ENCODE data around the gene CLIC1. TPM values are rescaled to one million over a fixed set of nuclear protein-coding genes. Genes with fewer than 3 reads are reported as not detected.

The CLIC1 gene
- total RNA-seq, 1 donor from 2014 or later = 310 TPM

- no peak overlapping the region for H3K27ac ChIP-seq
- intact Hi-C loops (cut with DNase I) = no loop called here
- no peak for TF ChIP-seq CTCF (IDR thresholded peaks at IDR 0.05)
Measured at GRCh38 chr6:31691078-31691463, 45.3 kb downstream of the CLIC1 start.

GRCh38 chr6:31690231-31691077 lies 45.9 kb downstream of the CLIC1 start:
- H3K4me1 ChIP-seq = no peaks in the 10 kb centered on the region
- no peaks in the 10 kb centered on the region for H3K9me3 ChIP-seq
- H3K36me3 ChIP-seq = peaks cover 100% of the 10 kb centered on the region
- H3K27ac ChIP-seq = peak overlapping the region; percentile 33
- intact Hi-C loops (cut with DNase I) = no loop called here
- no peaks in the 10 kb centered on the region for H3K27me3 ChIP-seq (ENCODE audit: low read depth)
- ATAC-seq = no peak
- no peak for DNase-seq
- TF ChIP-seq CTCF (IDR thresholded peaks at IDR 0.05) = no peak
- H3K4me3 ChIP-seq = no peak overlapping the region

More at GRCh38 chr6:31691078-31691463, 45.3 kb downstream of the CLIC1 start:
- ATAC-seq (no peak), DNase-seq (no peak)
- H3K27me3 ChIP-seq (ENCODE audit: low read depth) = no peaks in the 10 kb centered on the region
- H3K4me1 ChIP-seq = no peaks in the 10 kb centered on the region
- no peak overlapping the region for H3K4me3 ChIP-seq
- no peaks in the 10 kb centered on the region for H3K9me3 ChIP-seq
- peaks cover 100% of the 10 kb centered on the region for H3K36me3 ChIP-seq

- no peak overlapping the region for H3K4me3 ChIP-seq
- peak; percentile 19 for TF ChIP-seq CTCF (IDR thresholded peaks at IDR 0.05)
- H3K27ac ChIP-seq = peak overlapping the region; percentile 33
- H3K36me3 ChIP-seq = peaks cover 97% of the 10 kb centered on the region
- H3K27me3 ChIP-seq (ENCODE audit: low read depth) = no peaks in the 10 kb centered on the region
- DNase-seq = no peak
- intact Hi-C loops (cut with DNase I) = no loop called here
- ATAC-seq = no peak
- H3K4me1 ChIP-seq = no peaks in the 10 kb centered on the region
- no peaks in the 10 kb centered on the region for H3K9me3 ChIP-seq
Measured at GRCh38 chr6:31689249-31690110, 46.9 kb downstream of the CLIC1 start.

DNA sequence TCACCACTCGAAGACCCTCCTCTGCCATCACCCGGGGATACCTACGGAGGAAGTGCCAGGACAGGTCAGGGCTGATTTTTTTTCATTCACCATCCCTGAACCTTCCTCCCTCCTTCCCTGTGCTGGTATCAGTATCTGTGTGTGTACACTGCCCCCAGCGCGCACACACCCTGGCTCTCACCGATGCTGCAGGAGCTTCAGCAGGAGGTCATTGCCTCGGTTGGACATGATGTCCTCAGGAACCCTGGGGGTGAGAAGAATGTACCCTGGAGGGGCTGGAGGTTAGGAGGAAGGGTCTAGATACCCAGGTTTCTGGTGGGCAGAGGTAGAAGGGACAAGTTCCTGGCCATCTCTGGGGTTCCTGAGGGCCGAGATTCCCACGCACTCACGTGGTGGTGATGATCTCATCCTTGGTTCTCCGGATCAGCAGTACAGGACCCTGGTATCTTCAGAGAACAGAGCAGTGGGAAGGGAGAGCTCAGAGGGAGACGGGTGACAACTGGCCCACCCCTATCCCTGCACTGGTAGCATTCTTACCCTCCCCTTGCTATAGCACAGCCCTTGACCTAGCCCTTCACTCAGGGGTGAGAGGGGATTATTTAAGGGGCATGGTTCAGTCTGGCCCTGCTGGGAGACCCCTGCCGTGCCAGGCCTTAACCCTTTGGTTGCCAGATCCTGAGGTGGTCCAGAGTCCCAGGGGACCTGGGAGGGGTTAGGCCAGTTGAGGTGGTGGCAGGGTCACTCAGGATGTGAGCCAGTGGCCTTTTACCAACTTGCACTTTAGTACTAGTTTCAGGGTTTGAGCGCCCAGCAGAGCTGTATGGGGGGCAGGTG lies 48.3 kb downstream of the CLIC1 start:
- Histone ChIP-seq H3K9me3 (no peaks in the 10 kb centered on the region), H3K4me1 (peaks cover 5% of the 10 kb centered on the region), H3K4me3 (no peak overlapping the region), H3K27ac (no peak overlapping the region), H3K27me3 (ENCODE audit: low read depth) (no peaks in the 10 kb centered on the region), H3K36me3 (peaks cover 86% of the 10 kb centered on the region)
- DNase-seq = no peak
- intact Hi-C loops (cut with DNase I) = no loop called here
- no peak for ATAC-seq
- no peak for TF ChIP-seq CTCF (IDR thresholded peaks at IDR 0.05)

DNA sequence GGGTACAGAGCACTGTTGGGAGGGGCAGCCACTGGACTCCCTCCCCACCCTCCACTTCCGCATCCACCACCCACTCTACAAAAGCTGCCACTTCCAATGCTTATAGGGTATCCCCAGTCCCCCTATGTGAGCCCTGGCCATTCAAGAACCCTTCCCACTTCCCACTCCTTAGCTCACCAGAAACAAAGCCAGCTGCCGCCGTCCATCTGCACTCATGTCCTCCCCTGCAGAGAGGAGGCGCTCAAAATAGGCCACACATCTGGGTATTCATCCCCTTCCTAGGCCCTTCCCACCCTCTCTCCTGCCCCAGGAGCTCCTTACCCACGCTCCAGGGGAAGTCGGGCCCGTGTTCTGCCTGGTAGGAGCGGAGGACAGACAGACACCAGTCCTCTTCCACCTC lies 49.0 kb downstream of the CLIC1 start:
- TF ChIP-seq CTCF (IDR thresholded peaks at IDR 0.05) = no peak
- DNase-seq = no peak
- H3K36me3 ChIP-seq = peaks cover 78% of the 10 kb centered on the region
- intact Hi-C loops (cut with DNase I) = no loop called here
- H3K27ac ChIP-seq = no peak overlapping the region
- no peaks in the 10 kb centered on the region for H3K9me3 ChIP-seq
- no peak for ATAC-seq
- no peaks in the 10 kb centered on the region for H3K27me3 ChIP-seq (ENCODE audit: low read depth)
- no peak overlapping the region for H3K4me3 ChIP-seq
- H3K4me1 ChIP-seq = peaks cover 10% of the 10 kb centered on the region

All from lower lobe of right lung (tissue), 2 donors.